Measurements from ENCODE around the gene SCN2A.

Gene SCN2A

GRCh38 chr2:165436559-165436958 lies 197.3 kb downstream of the SCN2A start:
- CTCF ChIA-PET: interaction anchor here (0.8 to 2.5 kb wide), 3 partner anchors 9 to 62 kb away, joined by 3 to 12 read pairs (median 4); no protein-coding TSS in a partner anchor
- POLR2A ChIA-PET: no interaction called here

GRCh38 chr2:165440367-165440766 lies 201.2 kb downstream of the SCN2A start:
- CTCF ChIA-PET: interaction anchor here (1.4 kb wide), 1 partner anchor 8 kb away, joined by 5 read pairs; no protein-coding TSS in a partner anchor
- POLR2A ChIA-PET: no interaction called here
- DNase-seq (ENCODE audit: extremely low spot score): no peak
- TF ChIP-seq, protein P1, sequence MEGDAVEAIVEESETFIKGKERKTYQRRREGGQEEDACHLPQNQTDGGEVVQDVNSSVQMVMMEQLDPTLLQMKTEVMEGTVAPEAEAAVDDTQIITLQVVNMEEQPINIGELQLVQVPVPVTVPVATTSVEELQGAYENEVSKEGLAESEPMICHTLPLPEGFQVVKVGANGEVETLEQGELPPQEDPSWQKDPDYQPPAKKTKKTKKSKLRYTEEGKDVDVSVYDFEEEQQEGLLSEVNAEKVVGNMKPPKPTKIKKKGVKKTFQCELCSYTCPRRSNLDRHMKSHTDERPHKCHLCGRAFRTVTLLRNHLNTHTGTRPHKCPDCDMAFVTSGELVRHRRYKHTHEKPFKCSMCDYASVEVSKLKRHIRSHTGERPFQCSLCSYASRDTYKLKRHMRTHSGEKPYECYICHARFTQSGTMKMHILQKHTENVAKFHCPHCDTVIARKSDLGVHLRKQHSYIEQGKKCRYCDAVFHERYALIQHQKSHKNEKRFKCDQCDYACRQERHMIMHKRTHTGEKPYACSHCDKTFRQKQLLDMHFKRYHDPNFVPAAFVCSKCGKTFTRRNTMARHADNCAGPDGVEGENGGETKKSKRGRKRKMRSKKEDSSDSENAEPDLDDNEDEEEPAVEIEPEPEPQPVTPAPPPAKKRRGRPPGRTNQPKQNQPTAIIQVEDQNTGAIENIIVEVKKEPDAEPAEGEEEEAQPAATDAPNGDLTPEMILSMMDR (IDR thresholded peaks at IDR 0.05; ENCODE audit: control extremely low read depth, extremely low read depth, low read depth, missing control alignments): no peak

More at GRCh38 chr2:165436559-165436958, 197.3 kb downstream of the SCN2A start:
- TF ChIP-seq, protein P1 (IDR thresholded peaks at IDR 0.05; ENCODE audit: control extremely low read depth, extremely low read depth, low read depth, missing control alignments): no peak
- DNase-seq (ENCODE audit: extremely low spot score): no peak

All from GM10248 (cell line).